ENCODE data around the gene LPCAT1.

LPCAT1 gene

DNA sequence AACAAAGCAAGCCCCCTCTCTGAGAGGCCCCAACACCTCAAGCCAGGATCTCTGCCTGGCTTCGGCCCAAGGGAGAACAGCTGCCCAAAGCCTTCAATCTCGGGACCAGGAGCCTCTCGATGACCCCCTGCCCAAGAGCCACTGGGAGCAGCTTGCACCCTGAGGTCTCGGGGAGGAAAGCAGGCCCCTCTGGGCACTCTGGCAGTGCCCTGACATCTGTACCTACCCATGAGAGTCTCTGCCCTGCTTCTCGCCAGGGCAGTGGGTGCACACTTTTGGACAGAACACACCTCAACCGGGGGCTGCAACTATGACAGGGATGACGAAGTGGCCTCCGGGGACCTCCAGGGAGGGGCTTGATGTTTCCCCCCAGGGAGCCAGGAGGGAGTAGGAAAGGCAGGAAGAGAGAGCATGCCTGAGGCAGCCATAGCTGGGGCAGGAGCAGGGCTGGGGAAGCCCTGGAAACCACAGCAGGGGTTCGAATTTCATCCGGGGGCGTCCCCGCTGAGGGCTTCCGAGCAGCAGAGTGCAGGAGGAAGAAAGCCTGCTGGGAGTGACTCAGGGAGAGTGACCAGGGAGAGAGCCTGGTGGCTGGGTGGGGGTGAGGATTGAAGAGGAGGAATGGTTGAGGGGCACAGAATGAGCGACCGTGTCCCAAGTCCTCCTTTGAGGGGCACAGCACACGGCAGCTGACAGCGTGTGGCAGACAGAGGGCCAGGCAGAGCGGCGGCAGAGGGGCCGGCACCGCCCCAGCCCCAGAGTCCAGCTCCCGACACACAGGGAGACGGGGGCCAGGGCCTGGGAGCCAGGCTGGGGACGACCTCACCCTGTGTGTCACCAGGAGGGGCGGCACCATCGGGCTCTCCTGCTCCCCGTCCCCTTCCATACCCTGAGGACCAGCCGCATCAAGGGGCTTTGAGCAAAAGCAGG, 1.8 kb downstream of the LPCAT1 start:
- no peak for DNase-seq

DNA sequence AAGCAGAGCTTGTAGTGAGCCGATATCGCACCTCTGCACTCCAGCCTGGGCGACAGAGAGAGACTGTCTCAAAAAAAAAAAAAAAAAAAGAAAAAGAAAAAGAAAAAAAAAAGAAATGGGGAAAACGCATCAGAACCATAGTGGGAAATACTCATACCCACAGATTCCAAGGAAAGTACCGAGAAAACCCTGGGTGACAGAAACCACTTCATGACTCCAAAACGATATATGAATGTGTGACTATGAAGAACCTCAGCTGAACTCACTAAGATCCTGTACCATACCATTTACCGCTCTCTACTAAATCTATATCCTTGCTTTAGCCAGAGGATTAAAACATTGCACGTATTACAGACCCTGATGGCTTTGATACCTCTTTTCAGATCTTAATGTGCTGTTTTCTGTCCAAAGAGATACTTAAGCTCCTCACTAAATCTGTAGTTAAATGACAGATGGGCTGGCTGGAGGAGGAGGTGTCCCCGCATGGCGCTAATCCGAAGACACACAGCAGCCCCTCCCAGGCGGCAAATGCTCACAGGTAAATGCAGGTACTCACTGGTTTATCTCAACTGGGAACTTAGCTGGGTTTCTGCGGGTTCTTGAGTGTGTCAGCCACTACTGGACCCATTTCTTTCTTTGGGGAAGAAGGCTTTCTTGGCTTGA, 2.8 kb downstream of the LPCAT1 start:
- no peak for DNase-seq

DNA sequence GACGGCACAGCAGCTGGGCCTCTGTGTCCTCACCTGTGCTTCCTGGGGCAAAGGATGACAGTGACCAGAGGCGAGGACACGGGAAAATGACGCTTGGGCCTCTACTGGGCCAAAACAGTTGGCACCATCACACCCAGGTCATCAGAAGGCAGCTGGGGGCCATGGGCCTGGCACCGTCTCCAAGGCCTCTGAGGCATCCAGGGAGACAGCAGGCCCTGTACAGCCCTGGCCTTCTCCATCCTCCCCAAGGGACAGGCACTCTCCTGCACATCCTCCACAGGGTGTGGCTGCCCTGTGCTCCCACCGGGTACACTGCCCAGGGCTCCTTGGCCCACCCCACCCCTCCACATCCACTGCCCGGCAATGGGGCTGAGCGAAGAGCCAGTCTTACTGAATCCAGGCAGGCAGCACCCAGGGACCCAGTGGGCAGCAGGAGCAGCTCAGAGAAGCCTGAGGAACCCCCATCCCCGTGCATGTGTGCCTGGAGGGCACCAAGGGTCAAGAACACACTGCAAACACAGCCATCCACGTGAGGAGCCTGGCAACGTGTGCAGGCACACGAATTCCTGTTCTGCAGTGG, 4.0 kb downstream of the LPCAT1 start:
- no peak for DNase-seq

DNA sequence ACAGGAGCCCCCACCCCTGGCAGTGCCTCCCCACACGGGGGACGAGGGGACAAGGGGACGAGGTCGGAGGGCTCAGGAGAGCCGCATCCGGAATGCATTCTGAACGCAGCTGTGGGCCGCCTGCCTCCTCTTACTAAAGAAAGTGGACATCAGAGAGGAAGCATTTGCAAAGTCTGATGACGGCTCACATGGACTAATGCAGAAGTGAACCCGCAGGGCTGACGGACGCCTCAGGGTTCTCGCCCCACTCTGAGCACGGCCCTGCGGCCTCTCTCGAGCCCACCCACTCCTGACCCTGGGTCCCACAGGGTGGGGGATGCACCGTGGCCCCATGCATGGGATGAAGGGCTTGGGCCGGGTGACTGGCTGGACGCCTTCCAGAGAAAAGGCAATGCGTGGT, 5.9 kb downstream of the LPCAT1 start:
- DNase-seq, result no peak

DNA sequence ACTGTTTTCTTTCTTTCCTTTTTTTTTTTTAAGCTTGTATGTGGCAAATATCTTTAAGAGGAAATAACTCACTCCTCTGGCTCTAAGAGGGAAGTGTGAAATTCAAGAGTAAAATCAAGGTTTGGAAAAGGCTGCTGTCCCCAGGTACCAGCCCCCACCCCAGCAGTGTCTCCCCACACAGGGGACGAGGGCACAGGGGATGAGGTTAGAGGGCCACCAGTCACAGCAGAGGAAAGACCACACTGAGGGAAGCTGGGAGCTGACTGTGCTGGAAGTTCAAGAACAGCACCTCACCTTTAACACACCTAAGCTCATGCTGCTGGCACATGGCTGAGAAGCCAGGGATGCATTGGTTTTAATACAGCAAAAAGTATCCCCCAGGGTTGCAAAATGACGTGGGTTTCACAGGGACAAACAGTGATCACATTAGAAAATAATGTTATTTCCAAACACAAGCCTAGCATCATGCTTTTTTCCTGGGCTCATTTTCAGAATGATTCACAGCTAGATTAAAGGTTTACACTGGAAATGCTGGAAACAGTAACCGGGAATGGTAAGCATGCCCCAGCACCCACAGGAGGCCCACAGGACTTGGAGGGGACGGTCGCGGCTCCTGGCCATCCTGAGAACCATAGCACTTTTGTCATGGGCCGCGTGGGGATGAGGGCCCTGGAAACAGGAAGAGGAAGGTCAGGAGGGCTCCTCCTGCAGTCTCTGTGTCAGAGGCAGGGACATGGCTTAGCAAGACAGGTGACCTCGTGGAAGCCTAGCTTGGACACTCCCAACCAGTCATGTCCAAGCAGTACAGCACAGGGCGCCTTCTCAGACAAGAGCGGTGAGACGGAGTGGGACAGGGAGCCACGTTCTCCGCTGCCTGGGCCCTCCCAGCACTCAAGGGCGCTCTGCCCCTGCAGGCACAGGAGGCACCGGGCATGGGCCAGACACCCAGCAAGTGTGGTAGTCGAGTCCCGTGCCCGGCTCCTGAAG, 6.9 kb downstream of the LPCAT1 start:
- peak in 1 of 2 experiments; percentile 1 for DNase-seq

DNA sequence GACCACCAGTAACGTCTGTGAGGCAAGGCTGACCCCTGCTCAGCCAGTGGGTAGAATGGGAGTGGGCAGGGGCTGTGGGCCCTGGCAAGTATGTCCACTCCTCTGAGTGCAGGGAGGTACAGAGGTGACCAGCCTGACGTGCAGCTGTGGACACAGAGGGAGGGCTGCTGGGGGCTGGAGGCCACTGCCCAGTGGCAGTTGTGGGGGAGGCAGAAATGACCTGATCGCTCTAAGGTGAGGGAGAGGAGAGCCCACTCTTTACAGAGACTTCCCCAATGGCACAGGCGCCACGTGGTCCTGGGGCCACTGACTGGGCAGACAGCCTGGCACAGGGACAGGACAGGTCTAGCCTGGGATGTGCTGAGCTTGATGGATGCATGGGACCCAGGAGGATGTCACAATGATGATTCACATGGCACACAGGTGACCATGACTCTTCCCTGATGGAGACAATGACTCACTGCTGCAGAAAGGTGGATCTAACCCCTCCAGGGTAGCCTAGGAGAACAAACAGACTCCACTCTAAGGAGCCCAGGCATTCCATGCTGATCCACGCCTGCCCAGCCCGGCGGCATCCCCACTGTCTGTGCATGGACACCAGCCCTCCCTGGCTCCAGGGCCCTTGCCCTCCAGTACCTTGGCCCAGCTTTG, 7.7 kb downstream of the LPCAT1 start:
- peak in 1 of 2 experiments; percentile 1 for DNase-seq

DNA sequence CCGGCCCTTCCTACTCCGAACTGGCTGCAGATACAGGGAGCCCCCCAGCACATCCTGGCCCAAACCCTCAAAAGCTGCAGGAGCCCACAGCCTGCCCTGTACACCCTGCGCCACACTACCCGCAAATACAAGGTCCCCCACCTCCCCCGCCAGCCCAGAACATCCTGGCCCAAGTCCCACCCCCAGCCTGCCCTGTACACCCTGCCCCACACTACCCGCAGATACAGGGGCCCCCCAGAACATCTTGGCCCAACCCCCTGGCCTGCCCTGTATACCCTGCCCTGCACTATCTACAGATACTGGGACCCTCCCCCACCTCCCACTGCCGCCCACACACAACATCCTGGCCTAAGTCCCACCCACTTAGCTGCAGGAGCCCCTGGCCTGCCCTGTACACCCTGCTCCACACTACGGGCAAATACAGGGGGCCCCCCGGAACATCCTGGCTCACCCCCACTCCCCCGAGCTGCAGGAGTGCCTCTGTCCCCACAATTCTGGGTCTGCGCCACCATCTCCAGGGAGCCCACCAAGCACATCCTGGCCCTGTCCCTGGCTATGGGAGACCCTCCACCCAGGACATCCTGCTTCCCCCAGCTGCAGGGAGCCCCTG, 8.3 kb downstream of the LPCAT1 start:
- peak in 1 of 2 experiments; percentile 1 for DNase-seq

DNA sequence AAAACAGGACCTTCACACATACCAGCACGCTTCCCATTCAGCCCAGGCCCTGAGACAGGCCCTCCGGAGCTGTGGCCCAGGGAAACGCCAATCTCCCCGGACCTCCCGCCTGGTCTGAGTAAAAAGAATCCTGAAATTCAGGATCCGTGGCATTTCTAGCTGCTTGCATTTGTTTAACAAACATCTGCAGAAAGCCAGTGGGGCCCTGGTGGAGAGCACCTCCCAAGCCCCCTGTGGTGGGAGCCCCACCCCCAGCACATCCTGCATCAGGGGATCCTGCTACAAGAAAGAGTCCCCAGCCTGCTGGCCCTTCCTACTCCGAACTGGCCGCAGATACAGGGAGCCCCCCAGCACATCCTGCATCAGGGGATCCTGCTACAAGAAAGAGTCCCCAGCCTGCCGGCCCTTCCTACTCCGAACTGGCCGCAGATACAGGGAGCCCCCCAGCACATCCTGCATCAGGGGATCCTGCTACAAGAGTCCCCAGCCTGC, 8.9 kb downstream of the LPCAT1 start:
- DNase-seq, result peak in 1 of 2 experiments; percentile 1

DNA sequence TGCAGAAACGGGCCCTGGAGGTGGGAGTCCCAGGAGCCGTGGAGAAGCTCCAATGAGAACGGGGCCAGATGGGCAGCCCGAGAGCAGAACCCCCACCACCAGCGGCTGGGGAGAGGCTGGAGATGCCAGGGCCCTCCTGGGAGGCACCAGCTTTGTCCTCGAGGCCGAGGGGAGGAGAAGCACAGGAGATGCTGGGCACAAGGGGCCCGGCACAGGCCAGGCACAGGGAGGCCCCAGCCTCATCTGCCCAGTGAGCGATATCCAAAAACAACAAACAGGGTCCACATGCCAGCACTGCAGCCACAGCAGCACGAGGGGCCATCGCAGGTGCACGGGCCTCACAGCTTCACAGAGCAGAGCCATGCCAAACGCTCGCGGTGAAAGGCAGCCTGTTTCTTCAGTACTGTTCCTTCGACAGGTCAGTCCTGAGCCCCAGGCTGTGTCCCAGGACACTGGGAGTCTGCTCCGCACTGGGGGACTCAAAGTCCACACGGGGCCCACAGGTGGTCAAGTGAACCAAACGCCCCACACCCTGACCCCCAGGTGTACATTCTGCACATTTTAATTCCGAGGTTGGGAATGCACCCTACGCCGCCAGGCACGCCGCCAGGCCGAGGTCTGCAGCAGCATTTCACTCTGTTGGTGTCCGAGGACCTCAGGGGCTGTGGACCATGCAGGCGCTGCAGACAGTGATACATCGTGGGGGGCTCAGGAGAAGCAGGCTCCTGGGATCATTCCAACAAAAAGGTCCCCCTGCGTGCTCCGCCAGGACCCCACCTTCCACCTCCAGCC, 9.5 kb downstream of the LPCAT1 start:
- DNase-seq, result peak in 1 of 2 experiments; percentile 0

DNA sequence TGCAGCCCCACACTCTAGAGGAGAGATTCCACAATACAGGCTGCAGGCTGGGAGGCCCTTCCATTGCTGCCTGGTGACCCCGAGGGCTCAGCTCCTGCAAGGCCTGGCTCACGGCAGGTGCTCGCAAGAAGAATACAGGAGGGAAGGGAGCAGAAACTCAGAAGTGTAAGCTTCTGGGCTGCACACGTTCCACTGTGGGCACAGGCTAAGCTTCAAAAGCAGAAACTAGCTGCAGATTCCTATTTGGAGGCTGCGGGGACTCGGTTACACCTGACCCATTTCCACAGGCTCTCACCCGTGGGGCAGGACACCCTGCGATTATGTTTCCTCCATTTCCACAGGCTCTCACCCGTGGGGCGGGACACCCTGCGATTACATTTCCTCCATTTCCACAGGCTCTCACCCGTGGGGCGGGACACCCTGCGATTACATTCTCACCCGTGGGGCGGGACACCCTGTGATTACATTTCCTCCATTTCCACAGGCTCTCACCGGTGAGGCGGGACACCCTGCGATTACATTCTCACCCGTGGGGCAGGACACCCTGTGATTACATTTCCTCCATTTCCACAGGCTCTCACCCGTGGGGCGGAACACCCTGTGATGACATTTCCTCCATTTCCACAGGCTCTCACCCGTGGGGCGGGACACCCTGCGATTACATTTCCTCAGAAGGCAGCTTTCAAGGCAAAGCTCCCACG, 10.3 kb downstream of the LPCAT1 start:
- DNase-seq, result peak in 1 of 2 experiments; percentile 1

DNA sequence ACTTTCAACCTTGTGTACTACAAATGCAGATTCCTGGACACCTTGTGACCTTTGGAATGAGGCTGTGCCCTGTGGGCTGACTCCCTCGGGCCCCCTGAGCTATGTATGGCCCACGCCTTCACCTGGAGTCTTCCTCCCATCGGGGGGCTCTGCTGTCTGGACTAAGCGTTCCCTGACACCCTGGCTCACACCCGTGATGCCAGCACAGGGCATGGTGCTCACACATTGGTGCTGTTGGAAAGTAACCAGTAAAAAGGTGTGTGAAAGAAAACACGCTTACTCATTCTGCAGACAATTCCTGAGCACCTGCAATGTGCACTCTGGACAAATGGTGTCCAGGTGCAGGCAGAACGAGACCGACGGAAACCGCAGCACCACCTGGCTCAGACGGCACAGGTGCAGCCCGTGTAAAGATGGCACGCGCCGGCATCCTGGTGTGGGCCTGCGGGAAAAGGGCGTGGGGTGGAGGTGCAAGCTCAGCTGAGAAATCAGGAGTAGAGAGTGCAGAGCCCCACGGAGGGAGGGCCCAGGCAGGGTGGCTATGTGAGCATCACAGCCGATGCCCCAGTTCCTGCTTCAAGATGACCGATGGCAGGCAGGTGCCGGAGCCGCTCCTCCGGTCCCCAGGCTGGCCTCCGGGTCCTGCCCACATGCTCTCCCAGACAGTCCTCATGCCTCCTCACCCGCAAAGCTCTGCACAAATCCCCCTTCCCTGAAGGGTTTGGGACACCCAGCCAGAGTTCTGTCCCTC, 11.0 kb downstream of the LPCAT1 start:
- peak in 1 of 2 experiments; percentile 0 for DNase-seq

DNA sequence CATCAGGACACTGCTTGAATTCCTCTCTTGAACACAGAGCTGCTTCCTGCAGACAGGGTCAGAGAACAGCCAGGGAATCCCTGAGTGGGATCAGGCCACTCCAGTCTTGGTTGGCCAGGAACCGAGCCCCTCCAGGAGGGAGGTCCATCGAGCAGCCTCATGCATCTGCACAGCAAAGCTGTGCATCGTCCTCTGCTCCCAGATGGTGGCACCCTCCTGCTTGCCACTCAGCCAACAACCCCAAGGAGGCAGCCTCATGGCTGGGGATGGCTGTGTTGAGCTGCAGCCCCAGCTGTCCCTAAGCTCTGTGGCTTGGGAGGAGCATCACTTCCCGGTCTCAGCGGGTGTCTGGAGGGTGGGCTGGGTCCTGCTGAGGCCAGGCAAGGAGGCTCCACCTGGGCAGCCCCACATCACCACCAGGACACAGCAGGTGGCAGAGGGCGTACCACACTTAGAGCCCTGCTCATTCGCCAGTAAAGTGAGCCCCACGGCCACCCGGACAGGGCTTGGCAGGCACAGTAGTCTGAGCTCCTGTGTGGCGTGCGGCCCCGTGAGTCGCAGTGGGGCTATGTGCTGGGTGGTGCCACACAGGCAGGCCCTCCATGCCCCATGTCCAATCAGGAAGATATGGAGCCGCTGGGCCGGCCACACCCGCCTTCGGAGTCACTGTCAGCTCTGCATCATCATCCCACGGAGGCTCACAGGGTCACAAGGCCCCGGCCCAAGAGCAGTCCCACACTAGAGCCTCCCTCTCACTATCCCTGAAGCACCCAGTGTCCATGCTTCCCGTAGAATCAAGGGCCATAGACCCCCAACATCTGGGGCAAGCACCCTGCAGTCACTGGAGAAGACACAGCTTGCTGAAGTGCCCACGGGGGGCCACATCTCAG, 11.9 kb downstream of the LPCAT1 start:
- DNase-seq, result peak in 1 of 2 experiments; percentile 0

DNA sequence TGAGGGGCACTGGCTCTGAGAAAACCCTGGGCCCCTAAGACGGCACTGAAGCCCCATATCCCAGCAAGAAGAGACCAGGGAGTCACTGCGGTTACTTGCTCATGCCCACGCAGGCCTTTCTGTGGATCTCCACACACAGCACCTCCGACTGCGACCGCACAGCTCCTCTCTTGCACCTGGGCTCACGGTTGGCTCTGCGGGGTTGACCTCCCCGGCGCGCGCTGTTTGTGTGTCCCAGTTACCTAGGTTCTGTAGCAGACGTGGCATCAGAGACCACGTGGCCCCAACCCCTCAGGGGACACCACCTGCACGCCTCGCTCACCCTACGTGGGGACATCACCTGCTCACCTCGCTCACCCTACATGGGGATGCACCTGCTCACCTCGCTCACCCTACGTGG, 12.7 kb downstream of the LPCAT1 start:
- no peak for DNase-seq

DNA sequence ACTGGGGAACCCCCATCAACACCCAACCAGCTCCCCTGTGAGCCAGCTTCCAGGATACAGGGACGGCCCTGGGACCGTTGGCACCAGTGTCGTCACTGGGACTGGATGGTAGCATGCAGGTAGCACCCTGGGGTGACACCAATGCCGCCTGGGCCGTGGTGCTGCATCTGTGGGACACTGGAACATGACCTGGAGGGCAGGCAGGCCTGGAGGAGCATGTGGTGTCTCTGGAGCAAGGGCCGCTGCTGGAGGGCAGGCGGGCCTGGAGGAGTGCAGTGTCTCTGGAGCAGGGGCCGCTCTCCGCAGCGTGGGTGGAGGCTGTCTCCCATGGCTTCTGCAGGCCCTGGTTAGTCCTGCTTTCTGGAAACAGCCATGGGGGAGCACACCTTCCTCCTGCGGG, 13.1 kb downstream of the LPCAT1 start:
- no peak for DNase-seq

DNA sequence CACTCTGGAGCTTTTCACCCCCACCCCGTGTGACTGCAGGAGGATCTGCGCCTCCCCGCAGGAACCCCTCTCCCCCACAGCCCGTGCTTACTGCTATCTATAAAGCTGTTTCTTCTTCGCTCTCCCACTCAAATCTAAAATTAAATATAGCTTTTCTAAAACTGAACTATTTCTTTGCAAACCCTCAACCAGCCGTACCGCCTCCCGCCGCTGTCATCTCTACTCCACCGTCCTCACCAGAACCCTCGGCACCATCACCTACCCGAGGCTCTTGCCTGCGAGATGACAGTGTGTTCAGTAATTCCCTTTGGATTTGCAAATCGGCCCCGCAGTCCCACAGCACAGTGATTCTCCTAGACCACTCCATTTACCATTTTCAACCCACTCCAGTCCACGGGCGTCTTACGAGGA, 13.6 kb downstream of the LPCAT1 start:
- peak in 1 of 2 experiments; percentile 0 for DNase-seq

DNA sequence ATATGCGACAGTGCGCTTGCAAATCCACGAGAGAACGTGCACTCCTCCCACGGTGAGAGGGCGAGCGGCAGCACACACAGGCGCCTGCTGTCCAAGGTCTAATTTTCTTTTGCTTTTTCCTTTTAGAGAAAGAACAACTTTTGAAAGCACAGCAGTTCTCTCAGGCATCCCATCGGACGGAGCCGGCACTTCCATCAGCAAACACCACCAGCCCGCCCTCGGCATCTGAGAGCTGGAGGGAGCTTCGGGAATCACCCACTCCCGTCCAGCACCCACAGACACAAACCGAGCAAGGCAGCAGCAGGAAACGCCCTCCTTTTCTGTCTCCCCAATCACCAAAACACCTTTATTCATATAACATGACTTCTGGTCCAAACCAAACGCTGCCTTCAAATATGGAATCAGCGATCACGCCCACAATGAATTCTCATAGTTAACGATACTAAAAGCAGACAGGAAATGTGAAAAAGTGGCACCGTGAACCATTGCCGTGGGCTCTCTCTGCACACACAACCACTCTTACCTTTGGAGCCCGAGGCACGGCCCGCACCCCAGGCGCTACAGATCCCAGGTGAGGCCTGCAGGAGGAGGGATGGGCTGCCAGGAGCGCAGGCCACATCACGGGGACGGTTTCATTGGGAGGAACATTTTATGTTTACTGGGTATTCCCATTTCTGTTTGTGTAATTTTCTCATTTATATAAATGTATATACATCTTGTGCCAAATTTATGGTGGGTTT, 14.2 kb downstream of the LPCAT1 start:
- no peak for DNase-seq

DNA sequence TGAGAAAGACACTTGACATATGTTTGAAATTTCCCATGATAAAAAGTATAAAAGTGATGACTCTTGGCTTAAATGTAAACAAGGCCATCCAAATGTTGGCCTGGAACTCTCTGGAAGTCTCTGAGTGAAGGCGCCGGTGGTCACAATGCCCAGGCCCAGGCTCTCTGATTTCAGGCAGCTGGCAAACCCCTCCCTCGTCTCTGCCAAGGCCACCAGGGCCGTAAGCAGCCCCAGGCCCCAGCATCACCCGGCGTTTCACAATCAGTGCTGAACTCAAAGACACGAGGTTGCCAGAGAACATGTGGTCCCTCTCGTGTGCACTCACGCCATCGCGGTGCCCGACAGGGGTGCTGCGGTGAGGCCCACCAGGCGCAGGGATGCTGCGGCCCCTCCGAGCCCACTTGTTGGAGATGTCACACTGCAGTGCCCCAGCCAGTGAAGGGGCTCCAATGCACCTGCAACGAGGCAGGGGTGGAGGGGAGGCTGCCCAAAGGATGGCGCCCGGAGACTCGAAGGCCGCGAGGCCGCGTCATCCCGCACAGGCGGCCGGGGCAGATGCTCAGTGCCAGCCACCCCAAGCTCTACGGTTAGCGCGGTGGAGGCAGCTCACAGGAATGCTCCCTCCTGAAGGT, 15.0 kb downstream of the LPCAT1 start:
- DNase-seq, result no peak

Measured in stimulated activated CD4-positive, alpha-beta T cell treated with anti-CD3 and anti-CD28 coated beads, Interleukin-4, amount 100 ng/mL, for 4 hours (primary cell).